Measurements from ENCODE around the gene VIM.

The VIM gene

DNA sequence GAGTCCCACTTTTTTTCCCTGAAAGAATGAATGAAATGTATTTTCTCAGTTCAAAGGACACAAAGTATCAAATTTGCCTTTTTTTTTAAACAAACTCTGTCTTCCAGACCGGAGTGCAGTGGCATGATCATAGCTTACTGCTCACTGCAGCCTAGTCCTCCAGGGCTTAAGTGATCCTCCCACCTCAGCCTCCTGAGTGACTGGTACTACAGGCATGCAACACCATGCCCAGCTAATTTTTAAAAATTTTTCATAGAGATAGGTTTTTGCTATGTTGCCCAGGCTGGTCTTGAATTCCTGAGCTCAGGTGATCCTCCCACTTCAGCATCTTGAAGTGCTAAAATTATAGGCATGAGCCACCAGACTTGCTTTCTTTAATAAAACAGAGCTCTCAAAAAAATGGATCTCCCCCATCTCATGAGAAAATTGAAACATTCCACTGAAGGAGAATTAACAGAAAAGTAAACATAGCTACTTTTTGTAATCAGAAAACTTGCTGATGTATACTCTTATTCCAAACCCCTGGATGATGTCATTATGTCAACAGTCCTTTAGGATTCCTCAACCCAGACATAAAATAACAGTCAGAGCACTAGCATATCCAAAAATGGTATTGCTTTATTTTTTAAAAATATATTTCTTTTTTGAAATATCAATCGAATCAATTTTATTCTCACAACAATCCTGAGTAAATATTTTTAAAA, 14.2 kb upstream of the VIM start (continued):
- TF ChIP-seq, protein P1, sequence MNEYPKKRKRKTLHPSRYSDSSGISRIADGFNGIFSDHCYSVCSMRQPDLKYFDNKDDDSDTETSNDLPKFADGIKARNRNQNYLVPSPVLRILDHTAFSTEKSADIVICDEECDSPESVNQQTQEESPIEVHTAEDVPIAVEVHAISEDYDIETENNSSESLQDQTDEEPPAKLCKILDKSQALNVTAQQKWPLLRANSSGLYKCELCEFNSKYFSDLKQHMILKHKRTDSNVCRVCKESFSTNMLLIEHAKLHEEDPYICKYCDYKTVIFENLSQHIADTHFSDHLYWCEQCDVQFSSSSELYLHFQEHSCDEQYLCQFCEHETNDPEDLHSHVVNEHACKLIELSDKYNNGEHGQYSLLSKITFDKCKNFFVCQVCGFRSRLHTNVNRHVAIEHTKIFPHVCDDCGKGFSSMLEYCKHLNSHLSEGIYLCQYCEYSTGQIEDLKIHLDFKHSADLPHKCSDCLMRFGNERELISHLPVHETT (tag by site-specific recombination; IDR thresholded peaks at IDR 0.05): 0 out of 2 replicates have a peak, but pooled peaks have one; percentile 40
- 0 out of 2 replicates have a peak, but pooled peaks have one; percentile 23 for TF ChIP-seq WT1 (tag by site-specific recombination; IDR thresholded peaks at IDR 0.05)
- 0 out of 2 replicates have a peak, but pooled peaks have one; percentile 47 for TF ChIP-seq ZFP69B (tag by site-specific recombination; IDR thresholded peaks at IDR 0.05)
- TF ChIP-seq, protein P2, sequence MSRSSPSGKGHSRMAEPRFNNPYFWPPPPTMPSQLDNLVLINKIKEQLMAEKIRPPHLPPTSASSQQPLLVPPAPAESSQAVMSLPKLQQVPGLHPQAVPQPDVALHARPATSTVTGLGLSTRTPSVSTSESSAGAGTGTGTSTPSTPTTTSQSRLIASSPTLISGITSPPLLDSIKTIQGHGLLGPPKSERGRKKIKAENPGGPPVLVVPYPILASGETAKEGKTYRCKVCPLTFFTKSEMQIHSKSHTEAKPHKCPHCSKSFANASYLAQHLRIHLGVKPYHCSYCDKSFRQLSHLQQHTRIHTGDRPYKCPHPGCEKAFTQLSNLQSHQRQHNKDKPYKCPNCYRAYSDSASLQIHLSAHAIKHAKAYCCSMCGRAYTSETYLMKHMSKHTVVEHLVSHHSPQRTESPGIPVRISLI (tag by site-specific recombination; IDR thresholded peaks at IDR 0.05): 0 out of 2 replicates have a peak, but pooled peaks have one; percentile 18
- TF ChIP-seq, protein P3, sequence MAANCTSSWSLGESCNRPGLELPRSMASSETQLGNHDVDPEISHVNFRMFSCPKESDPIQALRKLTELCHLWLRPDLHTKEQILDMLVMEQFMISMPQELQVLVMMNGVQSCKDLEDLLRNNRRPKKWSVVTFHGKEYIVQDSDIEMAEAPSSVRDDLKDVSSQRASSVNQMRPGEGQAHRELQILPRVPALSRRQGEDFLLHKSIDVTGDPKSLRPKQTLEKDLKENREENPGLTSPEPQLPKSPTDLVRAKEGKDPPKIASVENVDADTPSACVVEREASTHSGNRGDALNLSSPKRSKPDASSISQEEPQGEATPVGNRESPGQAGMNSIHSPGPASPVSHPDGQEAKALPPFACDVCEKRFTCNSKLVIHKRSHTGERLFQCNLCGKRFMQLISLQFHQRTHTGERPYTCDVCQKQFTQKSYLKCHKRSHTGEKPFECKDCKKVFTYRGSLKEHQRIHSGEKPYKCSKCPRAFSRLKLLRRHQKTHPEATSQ (tag by site-specific recombination; IDR thresholded peaks at IDR 0.05): no peak
- TF ChIP-seq KLF10 (tag by site-specific recombination; IDR thresholded peaks at IDR 0.05): peak; percentile 50
- no peak for TF ChIP-seq ZNF2 (tag by site-specific recombination; IDR thresholded peaks at IDR 0.05)
- no peak for TF ChIP-seq ZNF521 (tag by site-specific recombination; IDR thresholded peaks at IDR 0.05)
- TF ChIP-seq, protein P4, sequence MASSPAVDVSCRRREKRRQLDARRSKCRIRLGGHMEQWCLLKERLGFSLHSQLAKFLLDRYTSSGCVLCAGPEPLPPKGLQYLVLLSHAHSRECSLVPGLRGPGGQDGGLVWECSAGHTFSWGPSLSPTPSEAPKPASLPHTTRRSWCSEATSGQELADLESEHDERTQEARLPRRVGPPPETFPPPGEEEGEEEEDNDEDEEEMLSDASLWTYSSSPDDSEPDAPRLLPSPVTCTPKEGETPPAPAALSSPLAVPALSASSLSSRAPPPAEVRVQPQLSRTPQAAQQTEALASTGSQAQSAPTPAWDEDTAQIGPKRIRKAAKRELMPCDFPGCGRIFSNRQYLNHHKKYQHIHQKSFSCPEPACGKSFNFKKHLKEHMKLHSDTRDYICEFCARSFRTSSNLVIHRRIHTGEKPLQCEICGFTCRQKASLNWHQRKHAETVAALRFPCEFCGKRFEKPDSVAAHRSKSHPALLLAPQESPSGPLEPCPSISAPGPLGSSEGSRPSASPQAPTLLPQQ (tag by site-specific recombination; IDR thresholded peaks at IDR 0.05): peak; percentile 35; the same call in 1 of the 2 replicates
- peak; percentile 35; the same call in 1 of the 2 replicates for TF ChIP-seq ZNF366 (tag by site-specific recombination; conservative IDR thresholded peaks at IDR 0.05)
- no peak for TF ChIP-seq ZNF701 (tag by site-specific recombination; IDR thresholded peaks at IDR 0.05)
- TF ChIP-seq, protein P5, sequence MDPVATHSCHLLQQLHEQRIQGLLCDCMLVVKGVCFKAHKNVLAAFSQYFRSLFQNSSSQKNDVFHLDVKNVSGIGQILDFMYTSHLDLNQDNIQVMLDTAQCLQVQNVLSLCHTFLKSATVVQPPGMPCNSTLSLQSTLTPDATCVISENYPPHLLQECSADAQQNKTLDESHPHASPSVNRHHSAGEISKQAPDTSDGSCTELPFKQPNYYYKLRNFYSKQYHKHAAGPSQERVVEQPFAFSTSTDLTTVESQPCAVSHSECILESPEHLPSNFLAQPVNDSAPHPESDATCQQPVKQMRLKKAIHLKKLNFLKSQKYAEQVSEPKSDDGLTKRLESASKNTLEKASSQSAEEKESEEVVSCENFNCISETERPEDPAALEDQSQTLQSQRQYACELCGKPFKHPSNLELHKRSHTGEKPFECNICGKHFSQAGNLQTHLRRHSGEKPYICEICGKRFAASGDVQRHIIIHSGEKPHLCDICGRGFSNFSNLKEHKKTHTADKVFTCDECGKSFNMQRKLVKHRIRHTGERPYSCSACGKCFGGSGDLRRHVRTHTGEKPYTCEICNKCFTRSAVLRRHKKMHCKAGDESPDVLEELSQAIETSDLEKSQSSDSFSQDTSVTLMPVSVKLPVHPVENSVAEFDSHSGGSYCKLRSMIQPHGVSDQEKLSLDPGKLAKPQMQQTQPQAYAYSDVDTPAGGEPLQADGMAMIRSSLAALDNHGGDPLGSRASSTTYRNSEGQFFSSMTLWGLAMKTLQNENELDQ (tag by site-specific recombination; IDR thresholded peaks at IDR 0.05; ENCODE audit: low read depth): no peak
- no peak for TF ChIP-seq ZNF623 (tag by site-specific recombination; IDR thresholded peaks at IDR 0.05)
- TF ChIP-seq ZNF660 (tag by site-specific recombination; IDR thresholded peaks at IDR 0.05): peak; percentile 21; the same call in 1 of the 2 replicates
- 0 out of 2 replicates have a peak, but pooled peaks have one; percentile 34 for TF ChIP-seq SP3 (tag by site-specific recombination; IDR thresholded peaks at IDR 0.05)
- TF ChIP-seq, protein P6, sequence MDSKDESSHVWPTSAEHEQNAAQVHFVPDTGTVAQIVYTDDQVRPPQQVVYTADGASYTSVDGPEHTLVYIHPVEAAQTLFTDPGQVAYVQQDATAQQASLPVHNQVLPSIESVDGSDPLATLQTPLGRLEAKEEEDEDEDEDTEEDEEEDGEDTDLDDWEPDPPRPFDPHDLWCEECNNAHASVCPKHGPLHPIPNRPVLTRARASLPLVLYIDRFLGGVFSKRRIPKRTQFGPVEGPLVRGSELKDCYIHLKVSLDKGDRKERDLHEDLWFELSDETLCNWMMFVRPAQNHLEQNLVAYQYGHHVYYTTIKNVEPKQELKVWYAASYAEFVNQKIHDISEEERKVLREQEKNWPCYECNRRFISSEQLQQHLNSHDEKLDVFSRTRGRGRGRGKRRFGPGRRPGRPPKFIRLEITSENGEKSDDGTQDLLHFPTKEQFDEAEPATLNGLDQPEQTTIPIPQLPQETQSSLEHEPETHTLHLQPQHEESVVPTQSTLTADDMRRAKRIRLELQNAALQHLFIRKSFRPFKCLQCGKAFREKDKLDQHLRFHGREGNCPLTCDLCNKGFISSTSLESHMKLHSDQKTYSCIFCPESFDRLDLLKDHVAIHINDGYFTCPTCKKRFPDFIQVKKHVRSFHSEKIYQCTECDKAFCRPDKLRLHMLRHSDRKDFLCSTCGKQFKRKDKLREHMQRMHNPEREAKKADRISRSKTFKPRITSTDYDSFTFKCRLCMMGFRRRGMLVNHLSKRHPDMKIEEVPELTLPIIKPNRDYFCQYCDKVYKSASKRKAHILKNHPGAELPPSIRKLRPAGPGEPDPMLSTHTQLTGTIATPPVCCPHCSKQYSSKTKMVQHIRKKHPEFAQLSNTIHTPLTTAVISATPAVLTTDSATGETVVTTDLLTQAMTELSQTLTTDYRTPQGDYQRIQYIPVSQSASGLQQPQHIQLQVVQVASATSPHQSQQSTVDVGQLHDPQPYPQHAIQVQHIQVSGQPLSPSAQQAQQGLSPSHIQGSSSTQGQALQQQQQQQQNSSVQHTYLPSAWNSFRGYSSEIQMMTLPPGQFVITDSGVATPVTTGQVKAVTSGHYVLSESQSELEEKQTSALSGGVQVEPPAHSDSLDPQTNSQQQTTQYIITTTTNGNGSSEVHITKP (tag by site-specific recombination; IDR thresholded peaks at IDR 0.05): peak; percentile 96
- TF ChIP-seq ZNF274 (IDR thresholded peaks at IDR 0.05; ENCODE audit: low read length): no peak
- TF ChIP-seq ZNF274 (tag by site-specific recombination; IDR thresholded peaks at IDR 0.05; ENCODE audit: borderline replicate concordance): no peak
- peak; percentile 45; the same call in 1 of the 2 replicates for TF ChIP-seq KLF8 (tag by site-specific recombination; IDR thresholded peaks at IDR 0.05)

Data from HEK293 (cell line).